OCI-LY3 (cell line): Measurements from ENCODE around the gene SERINC2.

ENCODE experiments used
- EZH2phosphoT487 ChIP-seq: fragments of 200-600 bp; shearing (Covaris generic); IDR thresholded peaks from 2 replicates; pipeline ENCODE4 v1.6.1; 2018; ENCODE audit warnings: antibody characterized with exemption, mixed run types, low read depth
- TF ChIP-seq, protein P1 (sequence below): fragments of 200-600, 300-600 bp; sonication (generic); IDR thresholded peaks from 2 replicates; pipeline ENCODE4 v1.5.1; 2014; ENCODE audit warnings: antibody characterized with exemption, low read length, low read depth

DNA sequence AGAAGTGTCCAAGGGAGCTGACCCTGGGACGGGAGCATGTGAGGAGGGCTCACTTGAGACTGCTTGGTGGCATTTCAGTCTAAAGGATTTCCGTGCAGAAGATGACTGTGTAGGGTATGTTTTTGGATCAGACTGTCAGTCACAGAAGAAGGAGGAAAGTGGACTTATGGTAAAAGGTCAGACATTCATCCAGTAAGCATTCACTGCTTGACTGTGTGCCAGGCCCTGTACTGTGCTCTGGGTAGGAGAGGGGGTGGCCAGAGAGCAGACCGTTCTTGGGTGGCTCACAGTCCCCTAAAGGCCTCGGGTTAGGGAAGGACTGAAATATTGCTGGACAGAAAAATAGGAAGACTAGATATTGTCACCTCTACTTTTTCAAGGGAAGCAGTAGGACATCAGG is 2.1 kb upstream of the SERINC2 start:
- TF ChIP-seq, protein P1, sequence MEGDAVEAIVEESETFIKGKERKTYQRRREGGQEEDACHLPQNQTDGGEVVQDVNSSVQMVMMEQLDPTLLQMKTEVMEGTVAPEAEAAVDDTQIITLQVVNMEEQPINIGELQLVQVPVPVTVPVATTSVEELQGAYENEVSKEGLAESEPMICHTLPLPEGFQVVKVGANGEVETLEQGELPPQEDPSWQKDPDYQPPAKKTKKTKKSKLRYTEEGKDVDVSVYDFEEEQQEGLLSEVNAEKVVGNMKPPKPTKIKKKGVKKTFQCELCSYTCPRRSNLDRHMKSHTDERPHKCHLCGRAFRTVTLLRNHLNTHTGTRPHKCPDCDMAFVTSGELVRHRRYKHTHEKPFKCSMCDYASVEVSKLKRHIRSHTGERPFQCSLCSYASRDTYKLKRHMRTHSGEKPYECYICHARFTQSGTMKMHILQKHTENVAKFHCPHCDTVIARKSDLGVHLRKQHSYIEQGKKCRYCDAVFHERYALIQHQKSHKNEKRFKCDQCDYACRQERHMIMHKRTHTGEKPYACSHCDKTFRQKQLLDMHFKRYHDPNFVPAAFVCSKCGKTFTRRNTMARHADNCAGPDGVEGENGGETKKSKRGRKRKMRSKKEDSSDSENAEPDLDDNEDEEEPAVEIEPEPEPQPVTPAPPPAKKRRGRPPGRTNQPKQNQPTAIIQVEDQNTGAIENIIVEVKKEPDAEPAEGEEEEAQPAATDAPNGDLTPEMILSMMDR, result no peak
- TF ChIP-seq EZH2phosphoT487, result no peak
